Panc1 (cell line): Measurements from ENCODE around the gene PKP1. TPM values are rescaled to one million over a fixed set of nuclear protein-coding genes. Genes with fewer than 3 reads are reported as not detected.

ENCODE experiments used
- ATAC-seq: fragments of 200-7000 bp; cut with Tn5 transposase; 2 replicates; pipeline ENCODE4 v1.9.1; 2020; ENCODE audit warnings: mild to moderate bottlenecking, moderate library complexity
- BruUV-seq: library from RNA; stranded (reverse); fragments of 400-500 nt; replicated peaks from 2 replicates; lab custom pipeline; 2021; lab: Mats Ljungman, UMichigan
- CTCF ChIA-PET: fragments of 300-600 bp; sonication (Branson Sonifier 250); formaldehyde crosslinking; loops from one replicate; lab custom pipeline; 2022; ENCODE audit warnings: antibody characterized with exemption; lab: Charles Lee
- POLR2A ChIA-PET: fragments of 300-600 bp; sonication (Branson Sonifier 250); formaldehyde crosslinking; loops from one replicate; lab custom pipeline; 2022; ENCODE audit warnings: antibody characterized with exemption; lab: Charles Lee
- DNase-seq: peaks from one replicate; pipeline ENCODE4 v3.0.0-alpha.2; 2010; ENCODE audit warnings: low read depth, low spot score
- H3K27ac ChIP-seq: 2 replicates; pipeline ENCODE4 v1.5.1; 2011; ENCODE audit warnings: mild to moderate bottlenecking, low read length, inconsistent platforms
- H3K27me3 ChIP-seq: fragments of 200-500 bp; sonication (Bioruptor generic); 2 replicates; pipeline ENCODE4 v1.6.0; 2014; ENCODE audit warnings: low read length, inconsistent platforms; ENCODE audit not compliant: control insufficient read depth, insufficient read depth
- H3K36me3 ChIP-seq: fragments of 200-500 bp; sonication (Bioruptor generic); 2 replicates; pipeline ENCODE4 v1.5.1; 2014; ENCODE audit warnings: inconsistent platforms, mild to moderate bottlenecking, low read length, moderate library complexity; ENCODE audit not compliant: control insufficient read depth, insufficient read depth
- H3K4me1 ChIP-seq: 2 replicates; pipeline ENCODE4 v1.5.1; 2011; ENCODE audit warnings: inconsistent platforms, mild to moderate bottlenecking, low read length, moderate library complexity; ENCODE audit not compliant: control insufficient read depth, insufficient read depth
- H3K4me3 ChIP-seq, 2 experiments: 2 replicates each; pipeline ENCODE4 v1.5.1; 2011 to 2012; ENCODE audit warnings: low read depth in 2 of 2, low read length in 2 of 2, mild to moderate bottlenecking in 2 of 2, inconsistent platforms in 1 of 2, moderate library complexity in 1 of 2
- H3K9me3 ChIP-seq: fragments of 200-500 bp; sonication (Bioruptor generic); 2 replicates; pipeline ENCODE4 v1.5.1; 2014; ENCODE audit warnings: low read depth, mild to moderate bottlenecking, inconsistent platforms, low read length, moderate library complexity; ENCODE audit not compliant: control insufficient read depth, insufficient read depth
- POLR2AphosphoS5 ChIP-seq: IDR thresholded peaks from 2 replicates; pipeline ENCODE4 v1.6.1; 2012; ENCODE audit warnings: mild to moderate bottlenecking, low read depth, low read length, moderate library complexity
- SIN3A ChIP-seq: IDR thresholded peaks from 2 replicates; pipeline ENCODE4 v1.6.1; 2012; ENCODE audit warnings: low read depth, mild to moderate bottlenecking, low read length, moderate library complexity, borderline replicate concordance; ENCODE audit not compliant: insufficient read depth
- TCF7L2 ChIP-seq: IDR thresholded peaks from 2 replicates; pipeline ENCODE4 v1.6.1; 2011; ENCODE audit warnings: mild to moderate bottlenecking, low read depth, low read length, inconsistent platforms
- in situ Hi-C: cut with HindIII; loops from 2 replicates; pipeline ENCODE4 v1.10.0; 2016; ENCODE audit warnings: low sequenced_read_pairs, low pct_unique_long_range_greater_than_20kb
- intact Hi-C: fragments of 100-400 bp; cut with micrococcal nuclease; formaldehyde crosslinking; loops from one replicate; pipeline ENCODE4 v1.10.0; 2022; ENCODE audit not compliant: unreplicated experiment
- total RNA-seq: library from RNA; stranded (reverse); gene quantifications from one replicate; pipeline ENCODE4 v1.2.1, GENCODE V29; 2021; ENCODE audit not compliant: unreplicated experiment
- TF ChIP-seq, protein P1 (sequence below): fragments of 450-650 bp; IDR thresholded peaks from 2 replicates; pipeline ENCODE4 v1.5.1; 2017; ENCODE audit warnings: mild to moderate bottlenecking
- TF ChIP-seq, protein P2 (sequence below), 2 experiments: IDR thresholded peaks; 2 replicates each; pipeline ENCODE4 v1.6.1; 2011 to 2012; ENCODE audit warnings: low read depth in 2 of 2, control low read depth in 1 of 2, low read length in 1 of 2, mild to moderate bottlenecking in 1 of 2, moderate library complexity in 1 of 2; ENCODE audit not compliant: insufficient read depth in 1 of 2

Gene PKP1
- total RNA-seq, 1 experiment from 2014 or later = 0.44 TPM

- Histone ChIP-seq H3K36me3 (no peaks in the 10 kb centered on the region), H3K27me3 (peaks cover 2% of the 10 kb centered on the region; the same call in 1 of the 2 replicates), H3K27ac (no peak overlapping the region), H3K9me3 (no peaks in the 10 kb centered on the region), H3K4me1 (no peaks in the 10 kb centered on the region), H3K4me3 (no peak overlapping the region)
- CTCF ChIA-PET = interaction anchor here (0.6 kb wide), 1 partner anchor 100 kb away, joined by 3 read pairs; no protein-coding TSS in a partner anchor
- no peak for ATAC-seq
- intact Hi-C loops (no loop called here), in situ Hi-C loops (no loop called here)
- POLR2A ChIA-PET = no interaction called here
- TF ChIP-seq TCF7L2 = no peak
- no peak for TF ChIP-seq POLR2AphosphoS5
- no peak for TF ChIP-seq SIN3A
- no TSS peak for BruUV-seq
- DNase-seq = no peak
Measured at GRCh38 chr1:201261771-201262547, 21.3 kb upstream of the PKP1 start.

DNA sequence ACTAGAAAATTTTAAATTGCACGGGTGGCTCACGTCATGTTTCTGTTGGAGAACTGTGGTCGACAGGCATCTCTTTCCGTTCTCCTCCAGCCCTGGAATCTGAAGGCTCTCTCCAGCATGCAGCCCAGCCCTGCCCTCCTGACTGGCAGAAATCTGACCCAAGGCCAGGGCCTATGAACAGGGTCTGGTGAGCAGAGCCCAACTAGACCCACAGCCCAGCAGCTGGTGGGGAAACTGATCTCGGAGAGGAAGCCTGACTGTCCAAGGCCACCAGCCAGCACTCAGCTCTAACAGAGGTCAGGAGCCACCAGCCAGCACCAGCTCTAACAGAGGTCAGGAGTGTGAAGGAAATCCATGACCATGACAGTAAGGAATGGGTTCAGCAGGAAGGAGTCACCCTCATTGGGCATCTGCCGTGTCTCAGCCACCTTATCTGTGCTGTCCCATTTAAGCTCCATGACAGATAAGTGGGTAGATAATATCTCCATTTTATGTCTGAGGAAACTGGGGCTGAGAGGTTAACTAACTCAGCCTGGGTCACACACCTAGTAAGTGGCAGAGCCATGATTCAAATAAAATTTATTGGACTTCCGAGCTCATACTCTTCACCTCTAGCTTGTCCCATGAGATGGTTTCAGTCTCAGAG is 20.2 kb upstream of the PKP1 start:
- TF ChIP-seq SIN3A = no peak
- no TSS peak for BruUV-seq
- ChIA-PET CTCF (no interaction called here), POLR2A (no interaction called here)
- DNase-seq (no peak), ATAC-seq (no peak)
- Histone ChIP-seq H3K4me1 (no peaks in the 10 kb centered on the region), H3K4me3 (no peak overlapping the region), H3K9me3 (no peaks in the 10 kb centered on the region), H3K36me3 (no peaks in the 10 kb centered on the region), H3K27ac (no peak overlapping the region), H3K27me3 (peaks cover 4% of the 10 kb centered on the region; the same call in 1 of the 2 replicates)
- intact Hi-C loops (no loop called here), in situ Hi-C loops (no loop called here)

DNA sequence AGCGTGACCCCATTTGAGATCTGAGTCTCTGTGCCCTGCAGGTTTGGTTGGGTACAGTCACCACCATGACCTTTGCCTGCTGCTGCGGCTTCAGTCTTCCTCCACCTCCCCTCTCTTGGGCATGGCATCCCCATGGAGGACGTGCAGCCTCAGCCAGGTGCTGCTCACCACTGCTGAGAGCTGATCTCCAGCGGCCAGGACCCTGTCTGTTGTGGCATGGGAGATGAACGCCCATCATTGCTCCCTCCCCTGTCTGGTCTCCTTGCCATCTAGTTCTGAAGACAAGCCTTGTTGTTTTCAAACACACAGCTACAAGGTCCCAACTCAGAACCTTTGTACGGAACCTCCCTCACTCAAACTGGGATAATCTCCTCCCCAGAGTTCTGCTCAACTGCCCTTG is 19.2 kb upstream of the PKP1 start:
- CTCF ChIA-PET = no interaction called here
- in situ Hi-C loops = no loop called here
- peaks cover 4% of the 10 kb centered on the region; the same call in 1 of the 2 replicates for H3K27me3 ChIP-seq
- H3K36me3 ChIP-seq = no peaks in the 10 kb centered on the region
- ATAC-seq (no peak), DNase-seq (no peak)
- H3K4me1 ChIP-seq = no peaks in the 10 kb centered on the region
- no peaks in the 10 kb centered on the region for H3K9me3 ChIP-seq
- TF ChIP-seq, protein P1, sequence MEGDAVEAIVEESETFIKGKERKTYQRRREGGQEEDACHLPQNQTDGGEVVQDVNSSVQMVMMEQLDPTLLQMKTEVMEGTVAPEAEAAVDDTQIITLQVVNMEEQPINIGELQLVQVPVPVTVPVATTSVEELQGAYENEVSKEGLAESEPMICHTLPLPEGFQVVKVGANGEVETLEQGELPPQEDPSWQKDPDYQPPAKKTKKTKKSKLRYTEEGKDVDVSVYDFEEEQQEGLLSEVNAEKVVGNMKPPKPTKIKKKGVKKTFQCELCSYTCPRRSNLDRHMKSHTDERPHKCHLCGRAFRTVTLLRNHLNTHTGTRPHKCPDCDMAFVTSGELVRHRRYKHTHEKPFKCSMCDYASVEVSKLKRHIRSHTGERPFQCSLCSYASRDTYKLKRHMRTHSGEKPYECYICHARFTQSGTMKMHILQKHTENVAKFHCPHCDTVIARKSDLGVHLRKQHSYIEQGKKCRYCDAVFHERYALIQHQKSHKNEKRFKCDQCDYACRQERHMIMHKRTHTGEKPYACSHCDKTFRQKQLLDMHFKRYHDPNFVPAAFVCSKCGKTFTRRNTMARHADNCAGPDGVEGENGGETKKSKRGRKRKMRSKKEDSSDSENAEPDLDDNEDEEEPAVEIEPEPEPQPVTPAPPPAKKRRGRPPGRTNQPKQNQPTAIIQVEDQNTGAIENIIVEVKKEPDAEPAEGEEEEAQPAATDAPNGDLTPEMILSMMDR = no peak
- no peak for TF ChIP-seq POLR2AphosphoS5
- intact Hi-C loops = no loop called here
- BruUV-seq = no TSS peak
- H3K27ac ChIP-seq = no peak overlapping the region
- POLR2A ChIA-PET = no interaction called here
- no peak overlapping the region for H3K4me3 ChIP-seq

DNA sequence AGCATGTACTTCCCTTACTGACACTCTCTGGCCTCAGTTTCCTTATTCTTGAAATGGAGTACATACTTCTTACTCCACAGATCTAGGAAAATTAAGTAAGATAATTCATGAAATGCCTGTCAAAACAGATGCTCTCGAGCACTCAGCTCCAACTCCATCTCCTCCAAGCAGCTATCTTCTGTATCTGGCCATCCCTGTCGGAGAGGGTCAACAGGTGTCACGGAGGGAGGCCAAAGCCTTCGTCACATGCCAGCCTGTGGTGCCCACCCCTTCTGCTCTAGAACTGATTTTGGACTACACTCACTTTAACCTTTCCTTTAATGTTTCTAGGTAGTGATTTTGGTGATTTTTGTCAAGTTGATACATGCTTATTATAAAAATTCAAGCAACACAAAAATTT is 18.8 kb upstream of the PKP1 start:
- TF ChIP-seq, protein P2, sequence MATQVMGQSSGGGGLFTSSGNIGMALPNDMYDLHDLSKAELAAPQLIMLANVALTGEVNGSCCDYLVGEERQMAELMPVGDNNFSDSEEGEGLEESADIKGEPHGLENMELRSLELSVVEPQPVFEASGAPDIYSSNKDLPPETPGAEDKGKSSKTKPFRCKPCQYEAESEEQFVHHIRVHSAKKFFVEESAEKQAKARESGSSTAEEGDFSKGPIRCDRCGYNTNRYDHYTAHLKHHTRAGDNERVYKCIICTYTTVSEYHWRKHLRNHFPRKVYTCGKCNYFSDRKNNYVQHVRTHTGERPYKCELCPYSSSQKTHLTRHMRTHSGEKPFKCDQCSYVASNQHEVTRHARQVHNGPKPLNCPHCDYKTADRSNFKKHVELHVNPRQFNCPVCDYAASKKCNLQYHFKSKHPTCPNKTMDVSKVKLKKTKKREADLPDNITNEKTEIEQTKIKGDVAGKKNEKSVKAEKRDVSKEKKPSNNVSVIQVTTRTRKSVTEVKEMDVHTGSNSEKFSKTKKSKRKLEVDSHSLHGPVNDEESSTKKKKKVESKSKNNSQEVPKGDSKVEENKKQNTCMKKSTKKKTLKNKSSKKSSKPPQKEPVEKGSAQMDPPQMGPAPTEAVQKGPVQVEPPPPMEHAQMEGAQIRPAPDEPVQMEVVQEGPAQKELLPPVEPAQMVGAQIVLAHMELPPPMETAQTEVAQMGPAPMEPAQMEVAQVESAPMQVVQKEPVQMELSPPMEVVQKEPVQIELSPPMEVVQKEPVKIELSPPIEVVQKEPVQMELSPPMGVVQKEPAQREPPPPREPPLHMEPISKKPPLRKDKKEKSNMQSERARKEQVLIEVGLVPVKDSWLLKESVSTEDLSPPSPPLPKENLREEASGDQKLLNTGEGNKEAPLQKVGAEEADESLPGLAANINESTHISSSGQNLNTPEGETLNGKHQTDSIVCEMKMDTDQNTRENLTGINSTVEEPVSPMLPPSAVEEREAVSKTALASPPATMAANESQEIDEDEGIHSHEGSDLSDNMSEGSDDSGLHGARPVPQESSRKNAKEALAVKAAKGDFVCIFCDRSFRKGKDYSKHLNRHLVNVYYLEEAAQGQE (IDR thresholded peaks at IDR 0.05; ENCODE audit: insufficient read depth in 1 of 2, low read depth in 2 of 2, low read length in 1 of 2) = no peak
- TF ChIP-seq SIN3A (no peak), TCF7L2 (no peak), POLR2AphosphoS5 (no peak)
- TF ChIP-seq, protein P1 = no peak
- intact Hi-C loops (no loop called here), in situ Hi-C loops (no loop called here)
- BruUV-seq = no TSS peak
- Histone ChIP-seq H3K36me3 (no peaks in the 10 kb centered on the region), H3K27ac (no peak overlapping the region), H3K9me3 (no peaks in the 10 kb centered on the region), H3K4me1 (no peaks in the 10 kb centered on the region), H3K27me3 (peaks cover 4% of the 10 kb centered on the region; the same call in 1 of the 2 replicates), H3K4me3 (no peak overlapping the region)
- no peak for ATAC-seq
- CTCF ChIA-PET = interaction anchor here (0.5 kb wide), 1 partner anchor 82 kb away, joined by 3 read pairs; no protein-coding TSS in a partner anchor
- DNase-seq = no peak
- POLR2A ChIA-PET = no interaction called here
